ENCODE data around the gene MYL11. TPM values are rescaled to one million over a fixed set of nuclear protein-coding genes. Genes with fewer than 3 reads are reported as not detected.

Gene MYL11
- total and polyA plus RNA-seq, 4 donors: 0.70 TPM; not detected in 3

DNA sequence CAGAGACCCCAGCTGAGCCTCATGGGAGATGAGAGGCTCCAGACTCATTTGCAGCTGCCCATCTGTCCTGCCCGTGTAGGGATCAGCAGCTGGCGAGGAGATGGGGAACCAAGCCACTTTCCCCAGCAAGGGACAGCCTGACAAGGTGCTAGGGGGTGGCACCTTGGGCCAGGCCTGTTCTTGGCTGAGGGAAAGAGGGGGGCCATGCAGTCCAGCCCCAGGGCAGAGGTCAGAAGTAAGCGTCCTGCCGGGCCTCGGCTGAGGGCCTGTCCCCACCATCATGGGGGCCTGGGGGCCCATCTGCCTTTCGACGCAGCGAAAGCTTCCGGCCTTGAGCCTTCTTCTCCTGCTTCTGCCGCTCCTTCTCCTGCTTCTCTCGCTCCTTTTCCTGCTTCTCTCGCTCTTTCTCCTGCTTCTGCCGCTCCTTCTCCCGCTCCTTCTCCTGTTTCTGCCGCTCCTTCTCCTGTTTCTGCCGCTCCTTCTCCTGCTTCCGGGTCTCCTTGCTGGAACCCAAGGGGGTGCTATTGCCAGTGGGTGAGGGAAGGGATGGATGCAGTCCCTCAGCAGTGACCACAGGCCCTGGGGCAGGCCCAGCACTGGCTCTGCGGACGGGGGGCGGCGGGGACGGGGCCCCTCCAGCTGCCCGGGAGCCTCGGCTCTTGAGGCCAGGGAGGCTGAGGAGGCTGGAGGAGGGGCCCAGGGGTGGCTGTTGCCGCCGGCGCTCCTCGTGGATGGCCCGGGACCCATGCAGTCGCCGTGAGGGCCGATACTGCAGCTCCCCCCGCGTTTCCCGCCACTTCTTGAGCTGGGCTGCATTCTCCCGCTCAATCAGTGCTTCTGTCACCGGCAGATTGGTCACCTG, 16.7 kb upstream of the MYL11 start:
- Histone ChIP-seq H3K4me3 (ENCODE audit: low read depth in 1 of 3, low read length in 3 of 3) (no peak overlapping the region), H3K4me1 (ENCODE audit: control insufficient read depth in 4 of 4, insufficient read depth in 4 of 4, low read length in 3 of 4) (peaks cover 6 to 45% (median 36%) of the 10 kb centered on the region in 4 donors), H3K27ac (ENCODE audit: low read depth in 1 of 2, low read length in 2 of 2) (peak overlapping the region in 1 of 2 donors; percentile 8), H3K9ac (ENCODE audit: low read depth in 1 of 2, low read length in 2 of 2) (no peak overlapping the region), H3K27me3 (ENCODE audit: control insufficient read depth in 4 of 4, insufficient read depth in 4 of 4, low read length in 3 of 4) (no peaks in the 10 kb centered on the region), H3K9me3 (ENCODE audit: control insufficient read depth in 4 of 4, low read length in 3 of 4) (no peaks in the 10 kb centered on the region), H3K36me3 (ENCODE audit: control insufficient read depth in 4 of 4, insufficient read depth in 3 of 4, low read depth in 1 of 4, low read length in 3 of 4) (peaks cover 4 to 26% (median 12%) of the 10 kb centered on the region in 4 donors)
- no peak for TF ChIP-seq TAF1 (conservative IDR thresholded peaks at IDR 0.05)
- no peak for TF ChIP-seq HNF4A (conservative IDR thresholded peaks at IDR 0.05)
- no peak for TF ChIP-seq NR2F2 (IDR thresholded peaks at IDR 0.05)
- no peak for TF ChIP-seq YY1 (IDR thresholded peaks at IDR 0.05)
- no peak for TF ChIP-seq CTCF (IDR thresholded peaks at IDR 0.05; ENCODE audit: low read depth, low read length, missing input control)
- no peak for TF ChIP-seq FOXA1 (IDR thresholded peaks at IDR 0.05)
- no peak for TF ChIP-seq FOXA2 (IDR thresholded peaks at IDR 0.05)
- no peak for TF ChIP-seq JUND (IDR thresholded peaks at IDR 0.05)
- TF ChIP-seq GABPA (IDR thresholded peaks at IDR 0.05 in 1 of 2, conservative IDR thresholded peaks at IDR 0.05 in 1 of 2): no peak
- no peak for TF ChIP-seq ZBTB33 (IDR thresholded peaks at IDR 0.05)
- TF ChIP-seq, protein P1, sequence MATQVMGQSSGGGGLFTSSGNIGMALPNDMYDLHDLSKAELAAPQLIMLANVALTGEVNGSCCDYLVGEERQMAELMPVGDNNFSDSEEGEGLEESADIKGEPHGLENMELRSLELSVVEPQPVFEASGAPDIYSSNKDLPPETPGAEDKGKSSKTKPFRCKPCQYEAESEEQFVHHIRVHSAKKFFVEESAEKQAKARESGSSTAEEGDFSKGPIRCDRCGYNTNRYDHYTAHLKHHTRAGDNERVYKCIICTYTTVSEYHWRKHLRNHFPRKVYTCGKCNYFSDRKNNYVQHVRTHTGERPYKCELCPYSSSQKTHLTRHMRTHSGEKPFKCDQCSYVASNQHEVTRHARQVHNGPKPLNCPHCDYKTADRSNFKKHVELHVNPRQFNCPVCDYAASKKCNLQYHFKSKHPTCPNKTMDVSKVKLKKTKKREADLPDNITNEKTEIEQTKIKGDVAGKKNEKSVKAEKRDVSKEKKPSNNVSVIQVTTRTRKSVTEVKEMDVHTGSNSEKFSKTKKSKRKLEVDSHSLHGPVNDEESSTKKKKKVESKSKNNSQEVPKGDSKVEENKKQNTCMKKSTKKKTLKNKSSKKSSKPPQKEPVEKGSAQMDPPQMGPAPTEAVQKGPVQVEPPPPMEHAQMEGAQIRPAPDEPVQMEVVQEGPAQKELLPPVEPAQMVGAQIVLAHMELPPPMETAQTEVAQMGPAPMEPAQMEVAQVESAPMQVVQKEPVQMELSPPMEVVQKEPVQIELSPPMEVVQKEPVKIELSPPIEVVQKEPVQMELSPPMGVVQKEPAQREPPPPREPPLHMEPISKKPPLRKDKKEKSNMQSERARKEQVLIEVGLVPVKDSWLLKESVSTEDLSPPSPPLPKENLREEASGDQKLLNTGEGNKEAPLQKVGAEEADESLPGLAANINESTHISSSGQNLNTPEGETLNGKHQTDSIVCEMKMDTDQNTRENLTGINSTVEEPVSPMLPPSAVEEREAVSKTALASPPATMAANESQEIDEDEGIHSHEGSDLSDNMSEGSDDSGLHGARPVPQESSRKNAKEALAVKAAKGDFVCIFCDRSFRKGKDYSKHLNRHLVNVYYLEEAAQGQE (IDR thresholded peaks at IDR 0.05): no peak
- TF ChIP-seq HNF4G (IDR thresholded peaks at IDR 0.05): no peak
- TF ChIP-seq EGR1 (IDR thresholded peaks at IDR 0.05; ENCODE audit: low read depth in 2 of 2): no peak
- no peak for TF ChIP-seq RAD21 (IDR thresholded peaks at IDR 0.05)
- TF ChIP-seq SP1 (IDR thresholded peaks at IDR 0.05): no peak
- no peak for TF ChIP-seq MAX (IDR thresholded peaks at IDR 0.05)
- TF ChIP-seq RXRA (IDR thresholded peaks at IDR 0.05): no peak
- no peak for TF ChIP-seq ATF3 (IDR thresholded peaks at IDR 0.05)
- no peak for DNase-seq (ENCODE audit: low spot score)
- 90% methylated on average over 37 of the region's 37 CpGs for WGBS

Data from liver (tissue), 9 donors.